ENCODE results near the gene CLPTM1L.
A peak's percentile ranks its signal among the peaks of the same experiment; 100 is the strongest.

The CLPTM1L gene

DNA sequence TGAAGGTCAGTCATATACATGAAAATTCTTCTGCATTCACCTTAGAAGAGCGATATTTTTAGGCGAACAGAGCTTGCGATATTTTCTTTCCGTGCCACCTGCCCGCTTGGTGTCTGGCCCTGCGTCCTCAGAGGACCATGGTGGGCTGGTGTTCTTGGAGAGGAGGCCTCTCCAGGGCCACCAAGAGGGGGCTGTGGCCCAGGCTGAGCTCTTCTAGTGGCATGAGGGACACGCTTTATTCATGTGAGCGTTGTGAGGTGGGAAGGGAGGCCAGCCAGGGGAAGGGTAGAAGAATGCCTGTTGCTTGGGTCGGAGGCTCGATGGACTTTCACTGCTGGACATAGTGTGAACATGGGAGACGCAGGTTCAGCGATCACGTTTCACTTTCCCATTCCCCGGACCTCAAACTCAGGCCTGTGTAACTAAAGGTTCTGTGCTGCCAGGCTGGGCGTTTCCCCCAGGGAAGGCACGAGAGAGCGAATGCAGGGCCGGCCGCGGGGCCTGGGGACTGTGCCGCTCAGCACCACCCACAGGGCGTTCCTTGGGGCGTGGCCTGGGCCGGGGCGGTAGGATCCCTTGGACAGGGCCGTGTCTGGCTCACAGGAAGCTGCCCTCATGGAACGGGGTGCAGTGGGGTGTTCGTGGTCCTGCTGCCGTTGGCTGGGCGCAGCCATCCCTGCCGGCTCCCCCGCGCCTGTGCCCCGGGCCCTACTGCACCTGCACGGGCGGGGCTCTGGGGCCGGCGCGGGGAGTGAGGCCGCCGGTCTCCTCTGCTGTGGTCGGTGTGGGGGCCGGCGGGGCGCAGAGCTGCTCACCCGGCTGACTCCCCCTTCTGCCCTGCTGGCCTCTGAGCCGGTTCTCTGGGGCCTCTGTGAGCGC is 40.7 kb upstream of the CLPTM1L start (continued):
- TF ChIP-seq GLI2 (tag by site-specific recombination; IDR thresholded peaks at IDR 0.05; ENCODE audit: borderline replicate concordance, low read depth) = no peak
- TF ChIP-seq, protein P1, sequence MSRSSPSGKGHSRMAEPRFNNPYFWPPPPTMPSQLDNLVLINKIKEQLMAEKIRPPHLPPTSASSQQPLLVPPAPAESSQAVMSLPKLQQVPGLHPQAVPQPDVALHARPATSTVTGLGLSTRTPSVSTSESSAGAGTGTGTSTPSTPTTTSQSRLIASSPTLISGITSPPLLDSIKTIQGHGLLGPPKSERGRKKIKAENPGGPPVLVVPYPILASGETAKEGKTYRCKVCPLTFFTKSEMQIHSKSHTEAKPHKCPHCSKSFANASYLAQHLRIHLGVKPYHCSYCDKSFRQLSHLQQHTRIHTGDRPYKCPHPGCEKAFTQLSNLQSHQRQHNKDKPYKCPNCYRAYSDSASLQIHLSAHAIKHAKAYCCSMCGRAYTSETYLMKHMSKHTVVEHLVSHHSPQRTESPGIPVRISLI (tag by site-specific recombination; IDR thresholded peaks at IDR 0.05) = no peak
- TF ChIP-seq SCRT2 (tag by site-specific recombination; IDR thresholded peaks at IDR 0.05) = peak; percentile 79
- TF ChIP-seq ZFP37 (tag by site-specific recombination; IDR thresholded peaks at IDR 0.05) = no peak
- TF ChIP-seq ZNF423 (tag by site-specific recombination; IDR thresholded peaks at IDR 0.05) = 0 out of 2 replicates have a peak, but pooled peaks have one; percentile 12
- no peak for TF ChIP-seq ZNF433 (tag by site-specific recombination; IDR thresholded peaks at IDR 0.05; ENCODE audit: low read depth)
- no peak for TF ChIP-seq TRIM28 (IDR thresholded peaks at IDR 0.05; ENCODE audit: borderline replicate concordance, low read length)
- TF ChIP-seq PRDM1 (tag by site-specific recombination; IDR thresholded peaks at IDR 0.05) = peak; percentile 57; the same call in 1 of the 2 replicates
- no peak for TF ChIP-seq YY1 (tag by site-specific recombination; IDR thresholded peaks at IDR 0.05)
- TF ChIP-seq ZNF335 (tag by site-specific recombination; conservative IDR thresholded peaks at IDR 0.05) = peak; percentile 94
- no peak for TF ChIP-seq RBAK (tag by site-specific recombination; IDR thresholded peaks at IDR 0.05)
- no peak for TF ChIP-seq ZNF391 (tag by site-specific recombination; IDR thresholded peaks at IDR 0.05; ENCODE audit: borderline replicate concordance, low read depth)
- TF ChIP-seq ZNF292 (tag by site-specific recombination; IDR thresholded peaks at IDR 0.05; ENCODE audit: borderline replicate concordance, low read depth) = no peak
- peak; percentile 48; the same call in 1 of the 2 replicates for TF ChIP-seq KLF7 (tag by site-specific recombination; IDR thresholded peaks at IDR 0.05; ENCODE audit: borderline replicate concordance)
- peak; percentile 53 for TF ChIP-seq ZBTB20 (tag by site-specific recombination; IDR thresholded peaks at IDR 0.05)
- TF ChIP-seq, protein P2, sequence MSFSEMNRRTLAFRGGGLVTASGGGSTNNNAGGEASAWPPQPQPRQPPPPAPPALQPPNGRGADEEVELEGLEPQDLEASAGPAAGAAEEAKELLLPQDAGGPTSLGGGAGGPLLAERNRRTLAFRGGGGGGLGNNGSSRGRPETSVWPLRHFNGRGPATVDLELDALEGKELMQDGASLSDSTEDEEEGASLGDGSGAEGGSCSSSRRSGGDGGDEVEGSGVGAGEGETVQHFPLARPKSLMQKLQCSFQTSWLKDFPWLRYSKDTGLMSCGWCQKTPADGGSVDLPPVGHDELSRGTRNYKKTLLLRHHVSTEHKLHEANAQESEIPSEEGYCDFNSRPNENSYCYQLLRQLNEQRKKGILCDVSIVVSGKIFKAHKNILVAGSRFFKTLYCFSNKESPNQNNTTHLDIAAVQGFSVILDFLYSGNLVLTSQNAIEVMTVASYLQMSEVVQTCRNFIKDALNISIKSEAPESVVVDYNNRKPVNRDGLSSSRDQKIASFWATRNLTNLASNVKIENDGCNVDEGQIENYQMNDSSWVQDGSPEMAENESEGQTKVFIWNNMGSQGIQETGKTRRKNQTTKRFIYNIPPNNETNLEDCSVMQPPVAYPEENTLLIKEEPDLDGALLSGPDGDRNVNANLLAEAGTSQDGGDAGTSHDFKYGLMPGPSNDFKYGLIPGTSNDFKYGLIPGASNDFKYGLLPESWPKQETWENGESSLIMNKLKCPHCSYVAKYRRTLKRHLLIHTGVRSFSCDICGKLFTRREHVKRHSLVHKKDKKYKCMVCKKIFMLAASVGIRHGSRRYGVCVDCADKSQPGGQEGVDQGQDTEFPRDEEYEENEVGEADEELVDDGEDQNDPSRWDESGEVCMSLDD (tag by site-specific recombination; IDR thresholded peaks at IDR 0.05) = no peak
- TF ChIP-seq, protein P3, sequence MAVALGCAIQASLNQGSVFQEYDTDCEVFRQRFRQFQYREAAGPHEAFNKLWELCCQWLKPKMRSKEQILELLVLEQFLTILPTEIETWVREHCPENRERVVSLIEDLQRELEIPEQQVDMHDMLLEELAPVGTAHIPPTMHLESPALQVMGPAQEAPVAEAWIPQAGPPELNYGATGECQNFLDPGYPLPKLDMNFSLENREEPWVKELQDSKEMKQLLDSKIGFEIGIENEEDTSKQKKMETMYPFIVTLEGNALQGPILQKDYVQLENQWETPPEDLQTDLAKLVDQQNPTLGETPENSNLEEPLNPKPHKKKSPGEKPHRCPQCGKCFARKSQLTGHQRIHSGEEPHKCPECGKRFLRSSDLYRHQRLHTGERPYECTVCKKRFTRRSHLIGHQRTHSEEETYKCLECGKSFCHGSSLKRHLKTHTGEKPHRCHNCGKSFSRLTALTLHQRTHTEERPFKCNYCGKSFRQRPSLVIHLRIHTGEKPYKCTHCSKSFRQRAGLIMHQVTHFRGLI (tag by site-specific recombination; IDR thresholded peaks at IDR 0.05) = peak; percentile 65
- TF ChIP-seq ZNF707 (tag by site-specific recombination; IDR thresholded peaks at IDR 0.05) = no peak
- TF ChIP-seq ZNF776 (tag by site-specific recombination; IDR thresholded peaks at IDR 0.05; ENCODE audit: borderline replicate concordance) = no peak
- TF ChIP-seq, protein P4, sequence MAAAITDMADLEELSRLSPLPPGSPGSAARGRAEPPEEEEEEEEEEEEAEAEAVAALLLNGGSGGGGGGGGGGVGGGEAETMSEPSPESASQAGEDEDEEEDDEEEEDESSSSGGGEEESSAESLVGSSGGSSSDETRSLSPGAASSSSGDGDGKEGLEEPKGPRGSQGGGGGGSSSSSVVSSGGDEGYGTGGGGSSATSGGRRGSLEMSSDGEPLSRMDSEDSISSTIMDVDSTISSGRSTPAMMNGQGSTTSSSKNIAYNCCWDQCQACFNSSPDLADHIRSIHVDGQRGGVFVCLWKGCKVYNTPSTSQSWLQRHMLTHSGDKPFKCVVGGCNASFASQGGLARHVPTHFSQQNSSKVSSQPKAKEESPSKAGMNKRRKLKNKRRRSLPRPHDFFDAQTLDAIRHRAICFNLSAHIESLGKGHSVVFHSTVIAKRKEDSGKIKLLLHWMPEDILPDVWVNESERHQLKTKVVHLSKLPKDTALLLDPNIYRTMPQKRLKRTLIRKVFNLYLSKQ (tag by site-specific recombination; IDR thresholded peaks at IDR 0.05; ENCODE audit: borderline replicate concordance) = no peak
- no peak for TF ChIP-seq ZBTB8A (tag by site-specific recombination; IDR thresholded peaks at IDR 0.05)
- TF ChIP-seq ZBTB48 (tag by site-specific recombination; IDR thresholded peaks at IDR 0.05) = peak; percentile 83
- no peak for TF ChIP-seq ZNF146 (tag by site-specific recombination; IDR thresholded peaks at IDR 0.05)
- TF ChIP-seq, protein P5, sequence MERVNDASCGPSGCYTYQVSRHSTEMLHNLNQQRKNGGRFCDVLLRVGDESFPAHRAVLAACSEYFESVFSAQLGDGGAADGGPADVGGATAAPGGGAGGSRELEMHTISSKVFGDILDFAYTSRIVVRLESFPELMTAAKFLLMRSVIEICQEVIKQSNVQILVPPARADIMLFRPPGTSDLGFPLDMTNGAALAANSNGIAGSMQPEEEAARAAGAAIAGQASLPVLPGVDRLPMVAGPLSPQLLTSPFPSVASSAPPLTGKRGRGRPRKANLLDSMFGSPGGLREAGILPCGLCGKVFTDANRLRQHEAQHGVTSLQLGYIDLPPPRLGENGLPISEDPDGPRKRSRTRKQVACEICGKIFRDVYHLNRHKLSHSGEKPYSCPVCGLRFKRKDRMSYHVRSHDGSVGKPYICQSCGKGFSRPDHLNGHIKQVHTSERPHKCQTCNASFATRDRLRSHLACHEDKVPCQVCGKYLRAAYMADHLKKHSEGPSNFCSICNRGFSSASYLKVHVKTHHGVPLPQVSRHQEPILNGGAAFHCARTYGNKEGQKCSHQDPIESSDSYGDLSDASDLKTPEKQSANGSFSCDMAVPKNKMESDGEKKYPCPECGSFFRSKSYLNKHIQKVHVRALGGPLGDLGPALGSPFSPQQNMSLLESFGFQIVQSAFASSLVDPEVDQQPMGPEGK (tag by site-specific recombination; IDR thresholded peaks at IDR 0.05) = 0 out of 2 replicates have a peak, but pooled peaks have one; percentile 23
- TF ChIP-seq ZIC2 (tag by site-specific recombination; IDR thresholded peaks at IDR 0.05) = 0 out of 2 replicates have a peak, but pooled peaks have one; percentile 10
- TF ChIP-seq, protein P6, sequence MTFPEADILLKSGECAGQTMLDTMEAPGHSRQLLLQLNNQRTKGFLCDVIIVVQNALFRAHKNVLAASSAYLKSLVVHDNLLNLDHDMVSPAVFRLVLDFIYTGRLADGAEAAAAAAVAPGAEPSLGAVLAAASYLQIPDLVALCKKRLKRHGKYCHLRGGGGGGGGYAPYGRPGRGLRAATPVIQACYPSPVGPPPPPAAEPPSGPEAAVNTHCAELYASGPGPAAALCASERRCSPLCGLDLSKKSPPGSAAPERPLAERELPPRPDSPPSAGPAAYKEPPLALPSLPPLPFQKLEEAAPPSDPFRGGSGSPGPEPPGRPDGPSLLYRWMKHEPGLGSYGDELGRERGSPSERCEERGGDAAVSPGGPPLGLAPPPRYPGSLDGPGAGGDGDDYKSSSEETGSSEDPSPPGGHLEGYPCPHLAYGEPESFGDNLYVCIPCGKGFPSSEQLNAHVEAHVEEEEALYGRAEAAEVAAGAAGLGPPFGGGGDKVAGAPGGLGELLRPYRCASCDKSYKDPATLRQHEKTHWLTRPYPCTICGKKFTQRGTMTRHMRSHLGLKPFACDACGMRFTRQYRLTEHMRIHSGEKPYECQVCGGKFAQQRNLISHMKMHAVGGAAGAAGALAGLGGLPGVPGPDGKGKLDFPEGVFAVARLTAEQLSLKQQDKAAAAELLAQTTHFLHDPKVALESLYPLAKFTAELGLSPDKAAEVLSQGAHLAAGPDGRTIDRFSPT (tag by site-specific recombination; IDR thresholded peaks at IDR 0.05) = no peak

Data from HEK293 (cell line).